WTC11 (cell line): ENCODE data around the gene KIF13A. TPM values are rescaled to one million over a fixed set of nuclear protein-coding genes. Genes with fewer than 3 reads are reported as not detected.

Experiments
- ATAC-seq: fragments of 200-7000 bp; cut with Tn5 transposase; 2 replicates; pipeline ENCODE4 v1.10.0; 2021; ENCODE audit warnings: mild to moderate bottlenecking, moderate library complexity
- CTCF ChIA-PET: fragments of 300-600 bp; sonication (Branson Sonifier 250); formaldehyde crosslinking; loops from one replicate; lab custom pipeline; 2021; ENCODE audit warnings: antibody characterized with exemption; lab: Charles Lee
- POLR2A ChIA-PET: fragments of 350-600 bp; sonication (Branson Sonifier 250); formaldehyde crosslinking; loops from one replicate; lab custom pipeline; 2021; ENCODE audit warnings: antibody characterized with exemption; lab: Charles Lee
- DNase-seq: peaks from one replicate; pipeline ENCODE4 v3.0.0; 2021; ENCODE audit warnings: low spot score
- H3K27ac Mint-ChIP-seq: 2 replicates; pipeline ENCODE4 v1.8.0; 2021; ENCODE audit warnings: mixed read lengths
- H3K27me3 Mint-ChIP-seq: 2 replicates; pipeline ENCODE4 v1.8.0; 2021; ENCODE audit warnings: low read depth, mild to moderate bottlenecking, moderate library complexity, mixed read lengths
- H3K36me3 Mint-ChIP-seq: 2 replicates; pipeline ENCODE4 v1.8.0; 2021; ENCODE audit warnings: mixed read lengths
- H3K4me1 Mint-ChIP-seq: 2 replicates; pipeline ENCODE4 v1.8.0; 2022; ENCODE audit warnings: mixed read lengths
- H3K4me3 Mint-ChIP-seq: 2 replicates; pipeline ENCODE4 v1.8.0; 2021; ENCODE audit warnings: mild to moderate bottlenecking, moderate library complexity, mixed read lengths
- H3K9me3 Mint-ChIP-seq: 2 replicates; pipeline ENCODE4 v1.8.0; 2021; ENCODE audit warnings: mixed read lengths
- CREM ChIP-seq: sonication (generic); formaldehyde crosslinking; IDR thresholded peaks from 2 replicates; pipeline ENCODE4 v1.8.1; 2022; ENCODE audit warnings: mild to moderate bottlenecking, missing genetic modification reagents, moderate library complexity
- FOXP4 ChIP-seq: sonication (generic); formaldehyde crosslinking; IDR thresholded peaks from 2 replicates; pipeline ENCODE4 v1.8.0; 2022; ENCODE audit warnings: mild to moderate bottlenecking, missing genetic modification reagents
- GRHL2 ChIP-seq: fragments of 250-450 bp; sonication (Bioruptor Pico); IDR thresholded peaks from 2 replicates; pipeline ENCODE4 v1.8.0; 2022; ENCODE audit warnings: mild to moderate bottlenecking, moderate library complexity; ENCODE audit not compliant: insufficient replicate concordance, severe bottlenecking
- JAZF1 ChIP-seq: fragments of 250-450 bp; sonication (Bioruptor Pico); IDR thresholded peaks from 2 replicates; pipeline ENCODE4 v1.9.0; 2021; ENCODE audit warnings: moderate library complexity, mild to moderate bottlenecking, inconsistent platforms
- KAT7 ChIP-seq: sonication (generic); formaldehyde crosslinking; IDR thresholded peaks from 2 replicates; pipeline ENCODE4 v1.8.1; 2023; ENCODE audit warnings: missing genetic modification reagents, mild to moderate bottlenecking, borderline replicate concordance
- NR2C2 ChIP-seq: sonication (generic); formaldehyde crosslinking; IDR thresholded peaks from 2 replicates; pipeline ENCODE4 v1.8.0; 2022; ENCODE audit warnings: mild to moderate bottlenecking, missing genetic modification reagents
- ZNF121 ChIP-seq: sonication (generic); formaldehyde crosslinking; IDR thresholded peaks from 2 replicates; pipeline ENCODE4 v1.8.0; 2023; ENCODE audit warnings: missing genetic modification reagents
- ZNF425 ChIP-seq: fragments of 250-450 bp; sonication (Bioruptor Pico); conservative IDR thresholded peaks from 2 replicates; pipeline ENCODE4 v1.9.0; 2021; ENCODE audit warnings: mild to moderate bottlenecking
- ZNF532 ChIP-seq: fragments of 250-450 bp; sonication (Bioruptor Pico); IDR thresholded peaks from 2 replicates; pipeline ENCODE4 v1.9.0; 2021; ENCODE audit warnings: mild to moderate bottlenecking, borderline replicate concordance
- ZNF671 ChIP-seq: fragments of 250-450 bp; sonication (Bioruptor Pico); IDR thresholded peaks from 2 replicates; pipeline ENCODE4 v1.8.0; 2021; ENCODE audit warnings: mild to moderate bottlenecking
- total RNA-seq: library from RNA; stranded (reverse); gene quantifications from 3 replicates; pipeline ENCODE4 v1.2.3, GENCODE V29; 2021
- TF ChIP-seq, protein P1 (sequence below): sonication (generic); formaldehyde crosslinking; IDR thresholded peaks from 2 replicates; pipeline ENCODE4 v1.8.1; 2023; ENCODE audit warnings: mild to moderate bottlenecking, missing genetic modification reagents, moderate library complexity
- TF ChIP-seq, protein P2 (sequence below): sonication (generic); formaldehyde crosslinking; IDR thresholded peaks from 2 replicates; pipeline ENCODE4 v1.8.1; 2022; ENCODE audit warnings: mild to moderate bottlenecking, moderate library complexity, missing genetic modification reagents

KIF13A gene
- total RNA-seq, 1 experiment from 2014 or later: 32.7 TPM

DNA sequence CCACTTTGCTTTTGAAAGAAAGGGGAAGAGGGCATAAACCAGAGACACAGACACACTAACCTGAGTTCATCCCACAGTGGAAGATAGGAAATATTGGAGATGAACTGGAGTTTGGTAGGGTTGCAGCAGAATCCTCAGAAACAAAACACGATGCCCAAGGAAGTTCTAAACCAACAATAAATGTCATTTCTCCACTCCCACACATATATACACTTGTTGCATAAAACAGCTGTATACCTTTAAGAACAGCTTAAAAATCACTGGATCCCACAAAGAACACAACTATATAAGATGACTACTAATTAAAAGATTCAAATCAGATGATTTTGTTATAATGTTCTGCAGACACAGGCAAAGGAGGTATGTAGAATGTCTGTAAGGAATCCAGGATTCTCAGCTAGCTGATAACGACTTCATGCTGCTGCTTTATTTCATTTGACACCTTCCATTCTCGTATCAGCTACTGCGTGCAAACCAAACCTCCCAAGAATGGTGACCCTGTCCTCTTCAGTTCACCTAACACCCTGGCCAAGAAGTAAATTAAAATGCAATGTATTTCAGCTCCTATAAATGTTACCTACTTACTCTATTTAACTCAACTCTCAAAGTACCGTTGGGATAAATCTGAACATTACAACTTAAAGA, 14.3 kb downstream of the KIF13A start (continued):
- TF ChIP-seq ZNF425 (CRISPR knock-in tag) (no peak), FOXP4 (CRISPR knock-in tag) (no peak)

DNA sequence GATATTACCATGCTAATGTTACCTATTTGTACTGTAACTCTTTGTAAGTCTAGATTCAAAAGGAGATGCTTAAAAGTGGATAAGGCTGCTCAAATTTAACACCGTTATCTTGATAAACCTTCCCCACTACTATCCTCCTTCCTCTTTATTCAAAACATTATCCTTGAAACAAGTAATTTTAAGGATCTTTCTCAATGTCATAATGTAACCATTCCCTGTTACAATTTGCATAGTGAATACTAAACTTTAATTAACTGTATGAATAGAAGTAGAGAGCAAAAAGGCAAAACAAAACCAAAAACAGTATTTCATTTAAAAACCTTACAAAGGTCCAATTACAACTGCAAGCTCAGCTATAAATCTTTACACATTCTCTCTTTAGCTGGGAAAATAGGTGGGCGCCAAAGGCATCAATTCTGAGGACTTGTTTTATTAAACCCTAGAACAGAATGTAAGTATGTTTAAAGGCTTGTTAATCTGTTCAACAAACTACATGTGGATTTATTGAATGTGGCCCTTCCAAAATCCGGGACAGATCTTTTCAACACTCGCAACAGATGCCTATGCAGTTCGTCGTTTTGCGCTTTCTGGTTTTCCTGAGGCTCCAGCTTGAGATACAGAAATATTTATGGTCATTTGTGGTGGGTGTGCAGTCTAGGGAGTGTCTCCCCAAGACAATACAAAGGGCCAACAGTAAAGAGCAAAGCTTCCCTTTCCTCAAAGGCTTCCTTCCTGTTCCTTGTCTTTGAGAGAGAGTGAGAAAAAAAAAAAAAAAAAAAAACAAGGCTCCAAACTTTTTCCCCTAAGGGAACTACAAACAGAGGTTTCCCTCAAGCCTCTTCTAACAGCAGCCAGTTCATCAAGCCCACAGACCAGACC, 15.1 kb downstream of the KIF13A start:
- H3K4me1 Mint-ChIP-seq: peaks cover 48% of the 10 kb centered on the region
- ChIA-PET POLR2A (interaction anchor here (0.7 to 1.2 kb wide), 3 partner anchors 10 to 173 kb away, joined by 4 read pairs; partner anchors contain the start of gene KIF13A), CTCF (no interaction called here)
- H3K36me3 Mint-ChIP-seq: 0 out of 2 replicates have a peak, but pooled peaks cover 2% of the 10 kb centered on the region
- no peak overlapping the region for H3K4me3 Mint-ChIP-seq
- H3K27ac Mint-ChIP-seq: peak overlapping the region; percentile 78
- no peaks in the 10 kb centered on the region for H3K27me3 Mint-ChIP-seq
- ATAC-seq: no peak
- no peak for DNase-seq
- TF ChIP-seq GRHL2 (CRISPR knock-in tag) (no peak), NR2C2 (CRISPR knock-in tag) (no peak)
- TF ChIP-seq, protein P1, sequence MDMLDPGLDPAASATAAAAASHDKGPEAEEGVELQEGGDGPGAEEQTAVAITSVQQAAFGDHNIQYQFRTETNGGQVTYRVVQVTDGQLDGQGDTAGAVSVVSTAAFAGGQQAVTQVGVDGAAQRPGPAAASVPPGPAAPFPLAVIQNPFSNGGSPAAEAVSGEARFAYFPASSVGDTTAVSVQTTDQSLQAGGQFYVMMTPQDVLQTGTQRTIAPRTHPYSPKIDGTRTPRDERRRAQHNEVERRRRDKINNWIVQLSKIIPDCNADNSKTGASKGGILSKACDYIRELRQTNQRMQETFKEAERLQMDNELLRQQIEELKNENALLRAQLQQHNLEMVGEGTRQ (CRISPR knock-in tag): no peak
- H3K9me3 Mint-ChIP-seq: no peaks in the 10 kb centered on the region

DNA sequence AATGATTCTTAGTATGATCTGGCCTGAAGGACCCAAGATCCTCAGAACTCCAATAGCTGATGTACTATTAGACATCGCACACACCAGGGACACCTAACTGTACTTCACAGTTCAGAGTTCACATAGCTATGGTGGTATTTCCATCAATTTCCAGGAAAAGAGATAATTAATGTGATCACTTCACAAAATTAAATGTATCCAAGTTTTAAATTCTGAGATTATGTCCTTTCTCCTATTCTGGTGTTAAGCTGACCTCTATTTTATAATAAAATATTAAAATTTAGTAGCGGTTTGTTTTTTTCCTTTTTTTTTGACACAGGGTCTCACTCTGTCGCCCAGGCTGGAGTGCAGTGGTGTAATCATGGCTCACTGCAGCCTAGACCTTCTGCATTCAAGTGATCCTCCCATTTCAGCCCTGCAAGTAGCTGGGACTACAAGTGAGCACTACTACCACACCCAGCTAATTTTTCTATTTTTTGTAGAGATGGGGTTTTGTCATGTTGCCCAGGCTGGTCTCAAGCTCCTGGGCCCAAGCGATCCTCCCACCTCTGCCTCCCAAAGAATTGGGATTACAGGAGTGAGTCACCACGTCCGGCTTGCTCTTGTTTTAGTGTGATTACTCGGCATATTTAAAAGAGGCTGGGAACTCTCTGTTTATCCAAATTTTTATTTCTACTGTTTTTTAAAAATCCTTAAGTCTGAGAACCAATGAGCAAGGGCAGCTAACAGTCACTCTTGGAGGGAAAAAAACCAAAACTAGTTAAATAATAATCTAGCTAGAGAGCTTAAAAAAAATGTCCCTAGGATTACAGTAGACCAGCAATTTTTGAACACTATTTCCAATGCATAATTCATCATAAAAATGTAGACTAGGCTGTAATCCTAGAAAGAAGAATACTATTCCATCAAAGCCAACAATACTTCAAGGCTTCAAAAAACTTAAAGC, 16.0 kb downstream of the KIF13A start:
- ATAC-seq (no peak), DNase-seq (no peak)
- no peaks in the 10 kb centered on the region for H3K27me3 Mint-ChIP-seq
- H3K36me3 Mint-ChIP-seq: no peaks in the 10 kb centered on the region
- TF ChIP-seq, protein P2, sequence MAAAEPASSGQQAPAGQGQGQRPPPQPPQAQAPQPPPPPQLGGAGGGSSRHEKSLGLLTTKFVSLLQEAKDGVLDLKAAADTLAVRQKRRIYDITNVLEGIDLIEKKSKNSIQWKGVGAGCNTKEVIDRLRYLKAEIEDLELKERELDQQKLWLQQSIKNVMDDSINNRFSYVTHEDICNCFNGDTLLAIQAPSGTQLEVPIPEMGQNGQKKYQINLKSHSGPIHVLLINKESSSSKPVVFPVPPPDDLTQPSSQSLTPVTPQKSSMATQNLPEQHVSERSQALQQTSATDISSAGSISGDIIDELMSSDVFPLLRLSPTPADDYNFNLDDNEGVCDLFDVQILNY (CRISPR knock-in tag): no peak
- peak; percentile 54; the same call in 1 of the 2 replicates for TF ChIP-seq ZNF121 (CRISPR knock-in tag)
- H3K4me1 Mint-ChIP-seq: peaks cover 48% of the 10 kb centered on the region
- H3K9me3 Mint-ChIP-seq: no peaks in the 10 kb centered on the region
- H3K27ac Mint-ChIP-seq: no peak overlapping the region
- ChIA-PET CTCF (no interaction called here), POLR2A (no interaction called here)
- no peak overlapping the region for H3K4me3 Mint-ChIP-seq

DNA sequence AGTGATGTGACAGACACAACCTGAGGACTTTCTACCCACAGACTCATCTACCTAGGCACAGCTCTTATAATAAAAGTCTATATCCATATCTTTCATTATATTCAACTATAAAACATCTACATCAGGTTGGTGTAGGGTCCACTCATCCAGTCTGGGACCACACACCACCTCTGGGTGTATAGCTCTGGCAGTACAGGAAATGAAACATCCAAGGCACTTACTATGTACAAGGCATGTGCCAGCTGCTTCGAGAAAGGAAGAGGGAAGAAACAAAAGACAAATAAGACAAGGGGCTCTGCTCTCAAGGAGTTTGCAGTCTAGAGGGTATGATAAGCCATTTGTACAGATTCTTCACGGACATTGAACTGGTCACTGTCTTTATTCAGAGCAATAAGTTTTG, 18.6 kb downstream of the KIF13A start:
- ATAC-seq (no peak), DNase-seq (no peak)
- Mint-ChIP-seq H3K4me3 (no peak overlapping the region), H3K27ac (no peak overlapping the region), H3K9me3 (no peaks in the 10 kb centered on the region), H3K36me3 (no peaks in the 10 kb centered on the region), H3K27me3 (no peaks in the 10 kb centered on the region), H3K4me1 (peaks cover 44% of the 10 kb centered on the region)
- ChIA-PET CTCF (no interaction called here), POLR2A (no interaction called here)
- no peak for TF ChIP-seq JAZF1 (CRISPR knock-in tag)
- TF ChIP-seq KAT7: no peak
- TF ChIP-seq ZNF532 (CRISPR knock-in tag): no peak
- TF ChIP-seq CREM (CRISPR knock-in tag): no peak
- TF ChIP-seq ZNF671 (CRISPR knock-in tag): no peak
